Measurements from ENCODE around the gene C4orf33. TPM values are rescaled to one million over a fixed set of nuclear protein-coding genes. Genes with fewer than 3 reads are reported as not detected.
"Not testable (repeated sequence)": the region's sequence is repeated elsewhere in the genome, so short reads cannot be mapped to it uniquely, and the experiment has no call there.

Gene C4orf33
- polyA plus RNA-seq (ENCODE audit: insufficient read length) = 16.8 TPM
- long read RNA-seq, donor 1 = 0 reads
- long read RNA-seq, donor 2, full-length matches to known transcripts = 1 of 1 reads
- long read RNA-seq, donor 2, partial matches to known transcripts = 0 of 1 reads
- long read RNA-seq, donor 2, other reads (novel, unspliced or antisense) = 0 of 1 reads
- long read RNA-seq, donor 3, full-length matches to known transcripts = 2 of 2 reads
- long read RNA-seq, donor 3, partial matches to known transcripts = 0 of 2 reads
- long read RNA-seq, donor 3, other reads (novel, unspliced or antisense) = 0 of 2 reads
- long read RNA-seq, donor 4 = 0 reads
- long read RNA-seq, donor 5, full-length matches to known transcripts = 5 of 5 reads
- long read RNA-seq, donor 5, partial matches to known transcripts = 0 of 5 reads
- long read RNA-seq, donor 5, other reads (novel, unspliced or antisense) = 0 of 5 reads
- long read RNA-seq, donor 6, full-length matches to known transcripts = 2 of 2 reads
- long read RNA-seq, donor 6, partial matches to known transcripts = 0 of 2 reads
- long read RNA-seq, donor 6, other reads (novel, unspliced or antisense) = 0 of 2 reads
- long read RNA-seq, donor 7, full-length matches to known transcripts = 4 of 4 reads
- long read RNA-seq, donor 7, partial matches to known transcripts = 0 of 4 reads
- long read RNA-seq, donor 7, other reads (novel, unspliced or antisense) = 0 of 4 reads
- long read RNA-seq, donor 8, partial matches to known transcripts = 0 of 2 reads
- long read RNA-seq, donor 8, other reads (novel, unspliced or antisense) = 0 of 2 reads

GRCh38 chr4:129095811-129096454 is at the start of gene C4orf33:
TSS of gene C4orf33 (plus strand) at chr4:129096152. CDS start at chr4:129102611, 6,459 bp downstream.
- DNase-seq = peak; percentile 71

- DNase-seq = no peak
Observed at GRCh38 chr4:129059028-129059427, 36.9 kb upstream of the C4orf33 start.

- DNase-seq = no peak
Observed at GRCh38 chr4:129062580-129062979, 33.4 kb upstream of the C4orf33 start.

- DNase-seq = no peak
Observed at GRCh38 chr4:129063640-129064039, 32.3 kb upstream of the C4orf33 start.

GRCh38 chr4:129064717-129065116 is 31.2 kb upstream of the C4orf33 start:
- no peak for DNase-seq

- not testable (repeated sequence) for DNase-seq
Observed at GRCh38 chr4:129069537-129069936, 26.4 kb upstream of the C4orf33 start.

GRCh38 chr4:129077326-129077725 is 18.6 kb upstream of the C4orf33 start:
- DNase-seq = no peak

- no peak for DNase-seq
Observed at GRCh38 chr4:129080129-129080528, 15.8 kb upstream of the C4orf33 start.

GRCh38 chr4:129082302-129082701 is 13.7 kb upstream of the C4orf33 start:
- DNase-seq = no peak

GRCh38 chr4:129085472-129085871 is 10.5 kb upstream of the C4orf33 start:
- no peak for DNase-seq

GRCh38 chr4:129087516-129087915 is 8.4 kb upstream of the C4orf33 start:
- no peak for DNase-seq

- DNase-seq = peak; percentile 35
Observed at GRCh38 chr4:129092631-129093190, 3.2 kb upstream of the C4orf33 start.

- peak; percentile 98 for DNase-seq
Observed at GRCh38 chr4:129093191-129093920, 2.6 kb upstream of the C4orf33 start, which contains the start of gene SCLT1. TSS of gene SCLT1 (minus strand) at chr4:129093539. CDS start at chr4:129093103, 436 bp downstream.

- no peak for DNase-seq
Observed at GRCh38 chr4:129094347-129094746, 1.6 kb upstream of the C4orf33 start.

- DNase-seq = no peak
Observed at GRCh38 chr4:129098531-129099001, 2.6 kb downstream of the C4orf33 start.

- no peak for DNase-seq
Observed at GRCh38 chr4:129109965-129110824, 14.2 kb downstream of the C4orf33 start.

- no peak for DNase-seq
Observed at GRCh38 chr4:129110931-129111330, 15.0 kb downstream of the C4orf33 start.

- no peak for DNase-seq
Observed at GRCh38 chr4:129111919-129112318, 16.0 kb downstream of the C4orf33 start.

- no peak for DNase-seq
Observed at GRCh38 chr4:129113434-129113833, 17.5 kb downstream of the C4orf33 start.

GRCh38 chr4:129113919-129114318 is 18.0 kb downstream of the C4orf33 start:
- no peak for DNase-seq
